H9 (cell line): ENCODE measurements around the gene CHRNG. TPM values are rescaled to one million over a fixed set of nuclear protein-coding genes. Genes with fewer than 3 reads are reported as not detected.

Experiments used
- DNase-seq: peaks from one replicate; pipeline ENCODE4 v3.0.0-alpha.2; 2017
- H2AFZ ChIP-seq: one replicate; pipeline ENCODE4 v1.6.1; 2013; ENCODE audit warnings: mild to moderate bottlenecking, low read length, control low read depth, moderate library complexity
- H2AK5ac ChIP-seq: 2 replicates; pipeline ENCODE4 v1.6.1; 2013; ENCODE audit warnings: low read length, control low read depth, mixed read lengths; ENCODE audit not compliant: insufficient read length
- H2BK120ac ChIP-seq: one replicate; pipeline ENCODE4 v1.6.1; 2013; ENCODE audit warnings: low read depth, mild to moderate bottlenecking, low read length, control low read depth, inconsistent platforms; ENCODE audit not compliant: poor library complexity, severe bottlenecking
- H2BK12ac ChIP-seq: 2 replicates; pipeline ENCODE4 v1.6.1; 2013; ENCODE audit warnings: low read length, control low read depth, mixed read lengths, low read depth; ENCODE audit not compliant: insufficient read length
- H2BK15ac ChIP-seq: 2 replicates; pipeline ENCODE4 v1.6.1; 2013; ENCODE audit warnings: low read depth, low read length, control low read depth
- H2BK20ac ChIP-seq: one replicate; pipeline ENCODE4 v1.6.1; 2013; ENCODE audit warnings: low read depth, mild to moderate bottlenecking, low read length, control low read depth, inconsistent platforms; ENCODE audit not compliant: poor library complexity, severe bottlenecking
- H2BK5ac ChIP-seq: 2 replicates; pipeline ENCODE4 v1.6.1; 2013; ENCODE audit warnings: low read length, control low read depth, mixed read lengths; ENCODE audit not compliant: insufficient read length
- H3K14ac ChIP-seq: 2 replicates; pipeline ENCODE4 v1.6.1; 2013; ENCODE audit warnings: low read length, control low read depth; ENCODE audit not compliant: insufficient read depth
- H3K18ac ChIP-seq: 2 replicates; pipeline ENCODE4 v1.6.1; 2013; ENCODE audit warnings: low read depth, mild to moderate bottlenecking, mixed read lengths, low read length, control low read depth; ENCODE audit not compliant: insufficient read length
- H3K23ac ChIP-seq: 2 replicates; pipeline ENCODE4 v1.6.1; 2013; ENCODE audit warnings: low read length, control low read depth, mixed read lengths, low read depth; ENCODE audit not compliant: insufficient read length
- H3K23me2 ChIP-seq: 2 replicates; pipeline ENCODE4 v1.6.1; 2013; ENCODE audit warnings: low read depth, mild to moderate bottlenecking, mixed read lengths, low read length, control low read depth; ENCODE audit not compliant: insufficient read length, poor library complexity, severe bottlenecking
- H3K27ac ChIP-seq: 2 replicates; pipeline ENCODE4 v1.5.1; 2013; ENCODE audit warnings: low read length, control low read depth, mixed read lengths, low read depth; ENCODE audit not compliant: insufficient read length
- H3K27me3 ChIP-seq: 2 replicates; pipeline ENCODE4 v1.6.1; 2013; ENCODE audit warnings: low read length, control low read depth, inconsistent platforms; ENCODE audit not compliant: insufficient read depth
- H3K4ac ChIP-seq: 2 replicates; pipeline ENCODE4 v1.6.1; 2013; ENCODE audit warnings: low read depth, mild to moderate bottlenecking, control low read depth, inconsistent platforms, low read length, moderate library complexity
- H3K4me1 ChIP-seq: 2 replicates; pipeline ENCODE4 v1.6.1; 2013; ENCODE audit warnings: low read length, control low read depth, inconsistent platforms; ENCODE audit not compliant: insufficient read depth
- H3K4me2 ChIP-seq: 2 replicates; pipeline ENCODE4 v1.6.1; 2013; ENCODE audit warnings: low read length, control low read depth, mixed read lengths; ENCODE audit not compliant: insufficient read length, insufficient read depth
- H3K56ac ChIP-seq: 2 replicates; pipeline ENCODE4 v1.6.1; 2013; ENCODE audit warnings: low read depth, mild to moderate bottlenecking, mixed read lengths, low read length, control low read depth; ENCODE audit not compliant: insufficient read length
- H3K79me1 ChIP-seq: 2 replicates; pipeline ENCODE4 v1.6.1; 2013; ENCODE audit warnings: low read depth, mild to moderate bottlenecking, moderate library complexity, low read length, control low read depth, inconsistent platforms; ENCODE audit not compliant: insufficient read depth, poor library complexity, severe bottlenecking
- H3K79me2 ChIP-seq: 2 replicates; pipeline ENCODE4 v1.6.1; 2013; ENCODE audit warnings: low read length, control low read depth, inconsistent platforms; ENCODE audit not compliant: insufficient read depth
- H3K9ac ChIP-seq: 2 replicates; pipeline ENCODE4 v1.6.1; 2013; ENCODE audit warnings: low read length, control low read depth, mixed read lengths; ENCODE audit not compliant: insufficient read length; ENCODE audit errors: extremely low read depth
- H3K9me3 ChIP-seq: one replicate; pipeline ENCODE4 v1.6.1; 2013; ENCODE audit warnings: low read depth, low read length, inconsistent platforms; ENCODE audit not compliant: control insufficient read depth
- H3T11ph ChIP-seq: one replicate; pipeline ENCODE4 v1.6.1; 2013; ENCODE audit warnings: mild to moderate bottlenecking, low read length, control low read depth, inconsistent platforms
- H4K20me1 ChIP-seq: one replicate; pipeline ENCODE4 v1.6.1; 2013; ENCODE audit not compliant: control insufficient read depth, insufficient read length, insufficient read depth
- H4K5ac ChIP-seq: 2 replicates; pipeline ENCODE4 v1.6.1; 2013; ENCODE audit warnings: low read depth, mild to moderate bottlenecking, mixed read lengths, low read length, control low read depth; ENCODE audit not compliant: insufficient read length
- H4K8ac ChIP-seq: replicated peaks from 2 replicates; pipeline ENCODE4 v1.6.1; 2013; ENCODE audit warnings: low read length, control low read depth, mixed read lengths, low read depth; ENCODE audit not compliant: insufficient read length
- H4K91ac ChIP-seq: 2 replicates; pipeline ENCODE4 v1.6.1; 2013; ENCODE audit warnings: low read depth, mild to moderate bottlenecking, moderate library complexity, mixed read lengths, low read length, control low read depth; ENCODE audit not compliant: insufficient read length
- H3K27ac Mint-ChIP-seq, 3 experiments: 2 replicates in 2 of 3; 3 replicates in 1 of 3; pipeline ENCODE4 v1.8.0; 2020 to 2021; ENCODE audit warnings: mixed read lengths in 3 of 3, mild to moderate bottlenecking in 1 of 3, moderate library complexity in 1 of 3
- H3K27me3 Mint-ChIP-seq: 2 replicates; pipeline ENCODE4 v1.8.0; 2021; ENCODE audit warnings: low read depth, mild to moderate bottlenecking, moderate library complexity, mixed read lengths
- H3K36me3 Mint-ChIP-seq, 3 experiments: 2 replicates in 2 of 3; 3 replicates in 1 of 3; pipeline ENCODE4 v1.8.0; 2020 to 2021; ENCODE audit warnings: low read depth in 3 of 3, mixed read lengths in 3 of 3; ENCODE audit not compliant: insufficient read depth in 1 of 3
- H3K4me1 Mint-ChIP-seq, 2 experiments: 2 replicates each; pipeline ENCODE4 v1.8.0; 2020; ENCODE audit warnings: mixed read lengths in 2 of 2
- H3K4me3 Mint-ChIP-seq, 2 experiments: 2 replicates in 1 of 2; 3 replicates in 1 of 2; pipeline ENCODE4 v1.8.0; 2020 to 2021; ENCODE audit warnings: mild to moderate bottlenecking in 2 of 2, mixed read lengths in 2 of 2, moderate library complexity in 1 of 2
- H3K9me3 Mint-ChIP-seq, 2 experiments: 2 replicates in 1 of 2; 3 replicates in 1 of 2; pipeline ENCODE4 v1.8.0; 2020; ENCODE audit warnings: mild to moderate bottlenecking in 2 of 2, mixed read lengths in 2 of 2, moderate library complexity in 1 of 2
- CTCF ChIP-seq: fragments of 200-600 bp; sonication (generic); conservative IDR thresholded peaks from 3 replicates; pipeline ENCODE4 v1.8.0; 2021; ENCODE audit warnings: antibody characterized with exemption, mild to moderate bottlenecking
- WGBS: extraction: QIAGEN DNeasy Blood & Tissue Kit; methylation state at CpG from one replicate; pipeline ENCODE4 v1.1.7; 2013; ENCODE audit warnings: missing lambda C conversion rate, low lambda C conversion rate, mixed read lengths; ENCODE audit not compliant: insufficient read length; ENCODE audit errors: extremely low coverage; 5-methylcytosine and 5-hydroxymethylcytosine counted together
- total RNA-seq: library from RNA; stranded (reverse); gene quantifications from 2 replicates; pipeline ENCODE4 v1.2.1, GENCODE V29; 2021

Gene CHRNG
- total RNA-seq, 1 experiment from 2014 or later, result not detected

- H3K27me3 Mint-ChIP-seq, result peaks cover 3% of the 10 kb centered on the region; the same call in 1 of the 2 replicates
- H2BK120ac ChIP-seq, result no peak overlapping the region
- no peaks in the 10 kb centered on the region for H3K27me3 ChIP-seq
- no peaks in the 10 kb centered on the region for H3K23me2 ChIP-seq
- H3T11ph ChIP-seq, result no peak overlapping the region
- H3K4me2 ChIP-seq, result no peak overlapping the region
- H3K4me1 Mint-ChIP-seq, result peaks cover 28 to 33% of the 10 kb centered on the region in 2 experiments
- no peak overlapping the region for H3K4me3 Mint-ChIP-seq
- no peak overlapping the region for H4K5ac ChIP-seq
- H2BK12ac ChIP-seq, result no peak overlapping the region
- no peaks in the 10 kb centered on the region for H4K20me1 ChIP-seq
- no peak overlapping the region for H4K8ac ChIP-seq
- H3K27ac ChIP-seq, result no peak overlapping the region
- H2AK5ac ChIP-seq, result no peak overlapping the region
- H3K79me1 ChIP-seq, result no peaks in the 10 kb centered on the region
- no peak overlapping the region for H2BK20ac ChIP-seq
- H3K9me3 ChIP-seq, result no peaks in the 10 kb centered on the region
- H3K23ac ChIP-seq, result no peak overlapping the region
- no peak overlapping the region for H3K9ac ChIP-seq
- no peaks in the 10 kb centered on the region for H3K79me2 ChIP-seq
- no peaks in the 10 kb centered on the region for H3K4me1 ChIP-seq
- DNase-seq, result no peak
- H3K56ac ChIP-seq, result no peak overlapping the region
- H3K18ac ChIP-seq, result no peak overlapping the region
- H2BK5ac ChIP-seq, result no peak overlapping the region
- H2BK15ac ChIP-seq, result no peak overlapping the region
- peaks cover 13 to 23% (median 21%) of the 10 kb centered on the region in 3 experiments; a peak in 6 of 7 replicates for H3K36me3 Mint-ChIP-seq
- no peak overlapping the region for H4K91ac ChIP-seq
- no peak overlapping the region for H2AFZ ChIP-seq
- no CpG with 5 or more reads among the region's 5 CpGs for WGBS
- no peak overlapping the region for H3K14ac ChIP-seq
- peaks cover 0 to 12% of the 10 kb centered on the region in 2 experiments; a peak in 3 of 5 replicates for H3K9me3 Mint-ChIP-seq
- no peak overlapping the region for H3K4ac ChIP-seq
- no peak for TF ChIP-seq CTCF
- H3K27ac Mint-ChIP-seq, result no peak overlapping the region
These were observed 47.5 kb downstream of the CHRNG start for GRCh38 chr2:232586943-232587505.
